Inferior parietal cortex (tissue), 1 donor: ENCODE measurements around the gene HS6ST1.

Experiments
- DNase-seq: peaks from one replicate; pipeline ENCODE4 v3.0.0-alpha.2; 2016; ENCODE audit errors: extremely low spot score

Gene HS6ST1

DNA sequence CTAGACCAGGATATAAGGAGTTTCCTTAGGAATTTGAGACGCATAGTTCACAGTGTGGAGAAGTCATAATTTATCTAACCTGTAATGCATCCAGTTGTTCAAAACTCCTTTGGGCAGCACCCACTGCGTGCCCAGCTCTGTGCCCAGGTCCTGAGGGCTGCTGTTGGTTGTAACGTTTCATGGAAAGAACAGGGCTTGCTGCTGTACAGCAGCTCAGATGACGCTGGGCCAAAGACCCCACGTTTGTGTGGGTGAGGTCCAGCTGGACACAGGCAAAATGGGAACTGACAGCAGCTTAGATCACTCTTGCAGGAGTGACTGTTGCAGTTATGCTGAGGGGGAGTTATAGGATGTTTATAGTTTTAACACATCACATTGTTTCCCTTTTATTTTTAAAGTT lies 30.0 kb upstream of the HS6ST1 start:
- DNase-seq = no peak

DNA sequence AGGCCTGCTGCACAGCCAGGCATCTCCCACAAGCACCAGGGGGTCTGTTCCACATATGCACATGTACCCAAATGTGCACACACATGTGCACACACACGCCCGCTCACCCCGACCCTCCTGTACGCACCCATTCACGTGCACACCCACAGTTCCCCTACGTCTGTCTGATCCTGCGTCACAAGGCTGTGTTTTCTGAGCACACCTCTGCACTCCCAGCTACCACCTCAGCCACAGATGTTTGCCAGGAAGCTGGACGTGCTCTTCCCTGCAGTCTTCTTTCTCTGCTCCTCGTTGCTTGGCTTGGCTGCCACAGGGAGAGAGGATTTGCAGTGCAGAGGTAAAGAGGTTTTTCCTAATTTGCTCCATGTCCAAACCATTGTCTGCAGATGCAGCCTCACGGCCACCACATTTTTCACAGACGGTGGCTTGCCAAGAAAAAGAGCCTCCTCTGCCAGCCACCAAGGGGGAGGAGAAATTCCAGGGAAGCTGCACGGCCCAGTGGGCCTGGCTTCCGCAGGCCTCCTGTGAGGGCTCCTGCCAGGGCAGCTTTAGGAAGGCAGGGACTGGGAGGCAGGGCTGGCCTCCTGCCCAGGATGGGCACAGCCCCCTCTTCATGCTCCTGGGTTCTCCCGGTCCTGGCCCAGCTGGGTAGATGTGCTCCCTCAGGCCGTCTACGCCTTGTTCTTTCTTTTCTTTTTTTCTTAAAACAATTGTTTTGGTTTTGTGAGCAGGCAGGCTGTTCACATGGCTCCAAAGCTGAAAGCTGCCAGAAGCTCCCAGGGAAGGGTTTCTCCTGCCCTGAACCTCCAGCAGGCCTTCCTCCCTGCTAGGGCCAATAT lies 29.3 kb upstream of the HS6ST1 start:
- DNase-seq = peak; percentile 59

DNA sequence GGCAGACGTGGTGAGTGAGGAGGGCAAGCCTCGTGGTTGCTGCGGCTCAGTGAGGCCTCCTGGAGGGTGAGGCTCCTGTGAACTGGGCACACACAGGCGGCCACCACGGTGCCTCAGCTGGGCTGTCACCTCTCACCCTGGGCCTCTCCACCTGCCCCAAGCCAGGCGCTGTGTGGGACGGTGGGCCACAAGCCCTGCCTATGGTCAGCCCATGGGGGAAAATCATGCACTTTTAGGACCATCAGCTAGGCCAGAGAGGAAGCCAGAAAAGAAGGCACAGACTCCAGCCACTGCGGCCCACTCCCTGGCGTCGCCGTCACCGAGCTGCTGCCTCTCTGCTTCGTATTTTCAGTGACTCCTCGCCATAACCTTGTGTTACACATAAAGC lies 28.5 kb upstream of the HS6ST1 start:
- DNase-seq = no peak

DNA sequence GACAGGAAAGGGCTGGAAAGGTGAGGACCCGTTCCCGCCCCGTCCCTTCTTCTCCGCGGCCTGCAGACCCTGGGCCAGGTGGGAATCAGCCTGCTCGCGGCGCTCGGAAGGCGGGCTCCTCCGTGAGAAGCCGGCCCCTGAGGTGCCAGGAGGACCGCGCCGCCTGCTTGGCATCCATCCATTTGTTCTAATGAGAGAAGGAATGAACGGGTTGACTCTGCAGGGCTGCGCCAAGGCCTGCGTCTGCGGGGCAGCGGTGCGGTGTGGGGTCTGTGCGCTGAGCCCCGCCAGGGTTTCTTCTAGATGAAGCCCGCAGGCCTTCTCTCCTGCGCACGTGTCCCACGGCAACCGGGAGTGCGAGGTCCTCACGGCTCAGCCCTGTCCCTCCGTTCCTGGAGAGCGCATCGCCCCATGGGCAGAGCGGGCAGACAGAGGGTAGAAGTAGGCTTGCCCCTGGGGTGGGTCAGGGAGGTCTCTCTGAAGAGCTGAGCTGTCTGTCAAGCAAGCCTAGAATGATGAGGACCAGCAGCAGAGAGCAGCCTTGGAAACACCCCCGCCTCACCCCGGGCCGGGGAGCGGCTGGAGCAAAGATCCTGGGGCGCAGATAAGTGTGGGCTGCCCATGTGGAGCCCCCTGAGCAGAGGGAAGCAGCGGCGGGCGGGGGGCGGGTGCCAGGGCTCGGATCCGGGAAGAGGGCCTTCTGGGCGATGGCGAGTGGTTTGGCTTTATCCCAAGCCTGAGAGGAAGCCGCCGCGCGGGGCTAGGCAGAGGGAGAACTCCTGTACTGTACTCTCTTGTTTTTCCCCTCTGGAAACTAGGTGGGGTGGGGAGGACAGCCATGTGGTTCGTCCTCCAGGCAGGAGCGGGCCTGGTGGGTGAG lies 27.9 kb upstream of the HS6ST1 start:
- DNase-seq = no peak

DNA sequence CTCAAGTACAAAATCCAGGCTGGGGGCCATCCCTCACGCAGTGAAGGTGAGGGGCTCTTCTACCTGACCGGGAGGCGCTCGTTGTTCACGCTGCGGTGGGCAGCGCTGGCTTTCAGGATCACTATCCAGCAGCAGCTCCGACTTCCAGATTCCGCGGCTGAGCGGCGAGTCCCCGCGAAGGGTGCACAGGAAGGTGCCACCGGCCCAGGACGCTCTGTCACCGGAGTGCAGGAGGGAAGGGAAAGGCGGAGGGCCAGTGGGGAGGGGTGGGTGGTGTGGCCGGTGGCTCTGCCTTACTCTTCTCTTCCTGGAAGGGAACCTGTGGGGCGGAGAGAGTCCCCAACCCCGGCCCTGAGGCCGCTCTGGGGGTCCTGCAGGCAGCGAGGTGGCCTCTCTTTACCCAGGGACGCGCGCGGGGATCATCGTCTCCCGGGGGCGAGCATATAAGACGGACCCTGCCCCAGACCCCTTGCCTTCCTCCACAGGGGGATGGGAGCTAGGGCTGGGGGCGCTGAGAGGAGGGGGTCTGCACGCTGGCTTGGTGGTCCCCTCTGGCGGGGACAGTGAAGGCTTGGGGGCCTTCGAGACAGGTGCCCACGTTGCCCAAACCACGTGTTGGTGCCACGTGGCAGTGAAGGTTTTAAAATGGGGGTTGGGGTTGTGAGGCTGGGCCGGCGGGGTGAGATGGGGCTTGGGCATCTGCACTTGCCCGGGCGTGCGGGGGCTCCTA lies 26.9 kb upstream of the HS6ST1 start:
- DNase-seq = no peak

DNA sequence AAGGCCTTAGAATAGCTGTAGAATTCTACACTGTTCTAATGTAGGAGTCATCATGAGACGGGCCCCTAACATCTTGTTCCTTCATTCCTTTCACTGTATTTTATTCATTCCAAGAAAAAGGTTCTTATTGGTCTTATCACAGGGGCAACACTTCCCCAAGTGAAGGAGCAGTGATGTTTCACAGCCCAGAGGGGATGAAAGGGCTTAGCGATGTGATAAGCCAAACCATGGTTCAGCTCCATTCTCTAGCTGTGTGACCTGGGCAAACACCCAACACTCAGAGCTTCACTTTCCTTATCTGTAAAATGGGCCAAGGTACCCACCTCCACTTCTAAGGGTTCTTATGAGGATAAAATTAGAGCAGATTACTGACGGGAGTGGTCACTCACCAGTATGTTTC lies 25.4 kb upstream of the HS6ST1 start:
- DNase-seq = no peak

DNA sequence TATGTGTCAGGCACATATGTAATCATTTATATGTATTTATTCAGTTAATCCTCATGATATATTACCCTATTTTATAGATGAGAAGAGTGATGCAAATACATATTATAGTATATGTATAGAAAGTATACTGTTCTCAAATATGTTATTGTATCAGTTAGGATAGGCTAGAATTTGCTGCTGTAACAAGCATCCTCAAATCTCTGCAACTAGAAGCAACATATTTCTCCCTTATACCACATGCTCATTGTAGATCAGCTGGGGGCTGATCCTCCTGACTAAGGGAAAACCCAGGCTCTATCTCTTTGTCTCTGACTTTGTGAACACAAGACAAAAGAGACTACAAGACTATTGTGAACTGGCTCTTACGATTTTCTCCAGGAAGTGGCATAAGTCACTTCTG lies 24.8 kb upstream of the HS6ST1 start:
- DNase-seq = no peak

DNA sequence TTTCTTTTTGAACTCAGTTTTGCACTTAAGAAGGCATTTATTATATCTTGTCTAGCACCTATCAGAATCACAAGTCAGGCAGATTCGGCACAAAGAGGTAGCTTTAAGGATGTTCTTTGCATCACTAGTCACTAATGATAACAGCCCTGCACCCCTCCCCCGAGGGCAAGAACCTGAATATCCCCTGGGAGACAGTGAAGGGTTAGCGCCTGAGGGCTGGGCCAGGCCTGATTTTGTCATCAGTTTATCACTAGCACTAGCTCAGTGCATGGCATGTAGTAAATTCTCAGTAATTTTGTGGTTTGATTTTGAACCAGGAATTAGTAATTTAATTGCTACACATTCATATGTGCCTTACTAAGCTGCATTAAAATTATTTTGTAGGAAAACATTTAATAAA lies 23.9 kb upstream of the HS6ST1 start:
- no peak for DNase-seq

DNA sequence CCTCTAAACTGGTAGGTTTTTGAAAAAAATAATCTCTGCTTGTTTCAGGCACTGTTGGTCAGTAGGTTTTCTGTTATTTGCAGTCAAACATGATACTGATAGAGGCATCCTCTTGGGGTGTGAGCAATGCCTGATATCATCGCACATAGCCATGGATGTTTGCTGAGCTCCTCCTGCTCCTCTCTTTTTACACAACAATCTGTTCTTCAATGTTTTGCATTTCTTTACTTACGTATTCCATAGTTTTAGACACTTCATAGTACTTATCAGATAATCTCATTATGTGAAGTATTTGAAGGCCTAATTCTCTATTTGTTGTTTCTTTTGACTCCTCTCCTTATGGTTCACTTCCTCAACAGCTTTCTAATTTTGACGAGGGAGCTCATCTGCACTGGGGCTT lies 23.0 kb upstream of the HS6ST1 start:
- DNase-seq = no peak

DNA sequence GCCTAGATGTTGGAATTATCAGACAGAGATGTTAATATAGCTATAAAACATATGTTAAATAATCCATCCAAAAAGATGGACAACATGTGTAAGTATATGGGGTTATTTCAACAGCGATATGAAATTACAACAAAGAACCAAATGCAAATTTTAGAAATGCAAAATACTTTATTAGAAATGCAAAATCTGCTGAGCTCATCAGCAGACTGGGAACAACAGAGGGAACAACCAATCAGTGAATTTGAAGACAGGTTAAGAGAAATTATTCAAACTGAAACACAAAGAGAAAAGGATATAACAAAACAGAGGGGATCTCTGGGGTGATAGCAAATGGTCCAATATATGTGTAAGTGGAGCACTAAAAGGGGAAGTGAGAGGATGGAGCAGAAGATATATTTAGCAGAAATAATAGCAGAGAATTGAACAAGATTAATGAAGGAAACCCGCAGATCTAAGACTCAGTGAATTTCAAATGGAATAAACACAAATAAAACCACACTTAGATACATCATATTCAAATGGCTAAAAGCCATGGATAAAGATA lies 13.5 kb upstream of the HS6ST1 start:
- DNase-seq = no peak

DNA sequence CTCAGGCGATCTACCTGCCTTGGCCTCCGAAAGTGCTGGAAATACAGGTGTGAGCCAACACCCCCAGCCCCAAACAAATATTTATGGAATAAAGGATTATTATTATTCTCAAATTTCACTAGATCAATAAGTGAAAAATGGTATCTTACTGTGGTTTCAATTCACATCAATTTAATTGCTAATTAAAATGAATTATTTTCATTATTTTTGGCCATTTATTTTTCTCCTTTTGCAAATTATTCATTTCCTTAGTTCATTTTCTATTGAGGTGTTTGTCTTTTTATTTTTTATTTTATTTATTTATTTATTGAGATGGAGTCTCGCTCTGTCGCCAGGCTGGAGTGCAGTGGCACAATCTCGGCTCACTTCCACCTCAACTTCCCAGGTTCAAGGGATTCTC lies 11.9 kb upstream of the HS6ST1 start:
- DNase-seq = no peak

DNA sequence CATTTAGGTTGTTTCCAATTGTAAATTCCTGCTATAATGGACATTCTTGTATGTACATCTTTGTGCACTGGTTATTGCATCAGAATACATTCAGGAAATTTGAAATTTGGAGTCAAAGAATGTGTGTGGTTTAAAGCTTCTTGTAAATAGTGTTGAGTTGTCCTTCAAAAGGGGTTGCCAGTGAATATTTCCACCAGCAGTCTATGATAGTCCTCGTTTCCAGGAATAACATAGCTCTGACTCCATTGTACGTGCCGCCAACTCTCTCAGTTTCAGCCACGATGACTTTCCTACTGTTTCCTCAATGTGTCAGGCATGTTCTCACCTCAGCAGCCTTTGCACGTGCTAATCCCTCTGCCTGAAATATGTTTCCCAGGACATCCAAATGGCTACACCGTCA lies 10.9 kb upstream of the HS6ST1 start:
- no peak for DNase-seq

DNA sequence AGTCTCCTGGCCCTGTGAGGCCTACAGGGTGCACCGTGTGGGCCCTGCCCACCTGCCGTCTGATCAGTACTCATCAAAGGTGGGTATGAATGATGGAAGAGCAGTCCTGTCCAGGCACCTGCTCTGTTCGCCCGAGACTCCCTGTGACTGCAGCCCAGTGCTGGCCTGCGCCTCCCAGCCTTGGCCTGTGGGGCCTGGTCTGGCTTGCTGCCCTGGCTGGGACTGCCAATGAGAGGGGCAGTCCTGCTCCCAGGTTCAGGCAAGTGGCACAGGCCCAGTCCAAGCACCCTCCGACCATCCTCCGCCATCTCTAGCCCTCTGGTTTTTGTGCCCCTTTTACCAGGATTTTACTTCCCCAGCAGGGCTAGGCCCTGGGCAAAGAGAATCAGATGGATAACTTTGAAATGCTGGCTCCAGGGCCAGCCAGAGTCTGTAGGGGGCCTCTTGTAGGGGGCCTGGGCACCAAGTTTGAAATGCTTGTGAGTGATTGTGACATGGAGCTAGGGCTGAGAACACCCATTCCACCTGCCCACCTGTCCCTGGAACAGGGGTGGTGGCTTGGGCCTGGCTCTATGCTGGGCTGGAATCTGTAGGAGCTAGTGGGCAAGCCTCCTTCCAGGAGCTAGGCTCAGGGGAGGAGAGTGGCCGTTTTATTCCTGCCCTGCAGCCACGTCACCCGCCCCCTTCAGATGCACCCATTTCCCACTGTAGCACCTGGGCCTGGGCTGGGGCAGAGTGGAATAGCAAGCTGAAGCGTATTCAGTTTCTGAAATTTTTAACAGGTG lies 8.7 kb upstream of the HS6ST1 start:
- DNase-seq = no peak

DNA sequence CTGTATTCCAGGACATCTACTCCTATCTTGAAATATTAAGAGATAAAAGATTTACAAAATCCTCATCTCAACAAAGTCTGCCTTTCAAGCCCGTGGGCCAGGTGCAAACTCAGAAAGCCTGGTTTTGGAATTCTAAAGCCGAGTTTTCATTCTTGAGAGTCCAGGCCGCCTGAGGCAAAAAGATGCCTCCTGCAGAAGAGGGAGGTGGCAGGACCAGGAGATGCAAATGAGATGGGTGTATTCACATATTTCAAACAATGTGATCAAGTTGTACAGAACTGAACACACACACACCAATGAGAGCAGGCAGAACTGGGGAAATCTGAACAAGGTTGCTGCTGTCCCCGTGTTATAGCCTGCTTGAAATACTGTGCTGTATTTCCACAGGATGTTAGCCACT lies 7.7 kb upstream of the HS6ST1 start:
- DNase-seq = no peak

DNA sequence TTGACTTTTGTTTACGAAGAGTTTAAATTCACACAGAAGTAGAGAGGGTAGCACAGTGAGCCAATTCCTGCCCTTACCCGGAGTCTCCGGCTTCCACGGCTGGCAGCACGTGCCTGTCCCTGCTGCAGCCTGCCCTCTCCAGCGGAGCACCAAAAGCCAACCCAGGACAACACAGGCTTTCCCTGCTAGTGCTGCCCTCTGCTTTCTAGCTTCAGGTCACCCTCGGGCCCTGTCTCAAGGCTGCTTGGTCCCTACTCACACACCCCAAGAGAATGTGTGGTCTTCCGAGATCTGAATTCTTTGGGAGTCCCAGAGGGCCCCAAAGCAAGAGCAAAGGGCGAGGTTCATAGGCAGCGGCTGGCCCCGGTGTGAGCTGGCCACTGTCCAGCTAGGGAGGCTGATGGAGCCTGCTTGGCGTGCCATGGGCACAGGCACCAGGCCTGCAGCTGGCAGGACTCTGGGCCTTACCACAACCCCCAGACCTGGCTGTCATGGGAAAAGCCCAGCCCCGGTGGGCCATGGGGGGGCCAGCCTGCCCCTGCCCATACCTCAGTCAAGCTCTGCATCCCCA lies 7.0 kb upstream of the HS6ST1 start:
- no peak for DNase-seq

DNA sequence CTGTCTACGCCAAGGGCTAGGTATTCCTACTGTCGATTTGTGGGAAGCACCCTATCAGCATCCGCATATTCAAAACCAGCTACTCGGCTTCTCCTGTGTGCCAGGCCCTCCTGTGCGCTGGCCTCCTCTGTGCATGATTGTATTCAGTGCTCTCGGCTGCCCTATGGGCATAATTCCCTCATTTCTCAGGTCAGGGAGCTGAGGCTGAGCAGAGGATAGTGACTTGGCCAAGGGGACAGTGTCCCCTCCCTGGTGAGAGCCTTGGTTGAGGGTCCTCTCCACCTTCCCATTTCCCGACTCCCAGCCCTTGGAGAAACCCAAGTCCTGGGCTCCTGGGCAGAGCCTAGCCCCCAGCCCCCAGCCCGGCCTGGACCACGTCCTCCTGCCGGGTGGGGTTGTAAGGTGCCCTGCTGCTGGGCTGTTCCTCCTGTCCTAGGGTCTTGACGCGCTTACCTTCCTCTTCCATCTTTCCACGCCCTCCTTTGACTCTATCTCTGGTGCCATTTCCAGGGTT lies 6.3 kb upstream of the HS6ST1 start:
- no peak for DNase-seq

DNA sequence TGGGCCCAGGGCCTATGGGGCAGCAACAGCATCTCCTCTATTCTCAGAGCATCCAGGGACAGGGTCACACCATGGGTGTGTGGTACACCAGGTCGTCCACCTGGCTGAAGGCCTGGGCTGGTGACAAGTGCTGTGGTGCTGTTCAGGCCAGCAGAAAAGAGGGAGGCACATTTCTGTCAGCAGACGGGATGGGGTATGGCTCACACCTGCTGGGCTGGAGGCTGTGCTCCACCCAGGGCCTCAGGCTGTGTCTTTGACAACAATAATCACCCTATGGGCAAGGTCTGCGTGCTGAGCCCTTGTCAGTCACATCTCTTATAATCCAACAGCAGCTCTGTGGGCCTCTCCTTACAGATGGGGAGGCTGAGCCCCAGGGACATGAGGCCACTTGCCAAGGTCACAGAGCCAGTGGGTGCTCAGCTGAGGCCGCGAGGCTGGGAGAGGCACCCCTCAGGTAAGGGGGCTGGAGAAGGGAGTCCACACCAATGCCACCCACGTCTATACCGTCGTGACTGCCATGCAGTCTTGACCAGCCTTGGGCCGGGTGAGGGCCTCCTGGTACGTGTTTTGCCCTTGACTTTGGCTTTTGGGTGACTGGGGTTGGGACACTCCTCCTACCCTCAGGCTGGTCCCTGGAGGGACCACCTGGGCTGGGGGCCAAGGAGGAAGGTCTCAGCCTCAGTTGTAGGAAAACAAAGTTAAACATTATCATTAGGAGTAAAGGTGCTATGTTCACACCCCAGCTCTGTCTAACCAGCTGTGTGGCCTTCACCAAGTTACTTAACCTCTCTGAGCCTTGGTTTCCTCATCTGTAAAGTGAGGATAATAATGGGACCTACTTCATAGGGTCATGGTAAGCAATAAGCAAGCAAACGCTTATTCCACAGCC lies 5.6 kb upstream of the HS6ST1 start:
- no peak for DNase-seq

DNA sequence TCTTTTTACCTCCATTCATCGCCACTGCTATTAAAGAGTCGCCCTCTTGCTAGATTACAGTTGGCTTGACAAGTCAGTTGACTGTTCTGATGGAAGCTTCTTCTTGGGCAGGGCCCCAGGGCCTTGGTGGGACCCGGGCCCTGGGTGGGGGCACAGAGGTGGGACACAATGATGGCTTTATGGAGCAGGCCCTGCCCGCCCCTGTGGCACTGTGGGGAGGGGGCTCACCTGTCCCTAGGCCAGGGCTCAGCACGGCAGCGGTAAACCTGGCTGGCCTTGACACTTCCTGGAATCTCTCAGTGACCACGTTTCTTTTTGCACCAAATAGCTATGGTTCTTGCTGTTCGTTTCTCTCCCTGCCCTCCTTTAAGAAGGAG lies 4.9 kb upstream of the HS6ST1 start:
- no peak for DNase-seq

DNA sequence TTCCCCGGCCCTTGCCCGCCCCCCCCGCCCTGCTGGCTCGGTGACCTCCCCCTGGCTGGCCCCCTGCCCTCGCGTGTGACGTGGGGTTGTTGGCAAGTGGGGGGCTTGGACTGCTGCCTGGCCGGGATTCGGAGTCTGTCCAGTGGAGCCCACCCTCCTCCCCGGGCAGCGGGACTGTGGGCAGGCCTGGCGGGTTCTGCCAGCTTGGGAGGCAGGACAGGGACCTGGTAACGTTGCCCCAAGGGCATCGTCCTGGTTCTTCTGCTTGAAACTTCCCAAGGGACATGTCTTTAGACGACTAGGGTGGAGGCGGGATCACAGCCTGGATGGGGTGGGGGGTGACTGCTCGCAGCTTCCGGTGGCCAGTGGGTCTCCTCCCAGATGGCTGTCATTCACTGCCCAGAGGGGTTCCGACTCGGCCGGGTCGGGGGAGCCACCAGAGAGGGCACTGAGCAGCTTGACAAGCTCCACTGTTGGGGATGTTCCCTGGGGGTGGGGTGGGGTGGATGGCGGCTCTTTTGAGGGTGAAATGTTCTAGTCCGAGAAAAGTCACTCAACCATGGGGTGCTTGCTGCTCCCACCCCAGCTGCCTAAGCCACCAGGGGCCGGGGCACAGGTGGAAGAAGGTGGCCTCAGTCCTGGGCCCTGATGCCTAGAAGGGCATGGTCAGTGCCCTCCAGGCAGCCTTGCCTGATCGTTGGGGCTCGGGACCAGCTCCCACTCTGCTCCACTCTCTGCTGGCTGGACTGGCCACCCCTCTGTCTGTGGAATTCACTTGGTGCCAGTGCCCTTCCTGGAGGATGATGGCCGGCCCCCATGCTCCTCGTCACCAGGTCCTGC lies 4.3 kb upstream of the HS6ST1 start:
- no peak for DNase-seq
